GM13977 (cell line): ENCODE results near the gene DCDC1.

Source experiments
- DNase-seq: peaks from one replicate; pipeline ENCODE4 v3.0.0; 2012; ENCODE audit warnings: low spot score
- CTCF ChIP-seq: IDR thresholded peaks from 2 replicates; pipeline ENCODE4 v1.5.1; 2012; ENCODE audit warnings: mild to moderate bottlenecking, control low read depth; ENCODE audit not compliant: insufficient read depth; ENCODE audit errors: extremely low read depth, missing control alignments
- in situ Hi-C: fragments of 300-500 bp; cut with MboI; formaldehyde crosslinking; loops from one replicate; pipeline ENCODE4 v1.12.0; 2022; ENCODE audit warnings: low sequenced_read_pairs, low pct_unique_long_range_greater_than_20kb, mixed read lengths, inconsistent platforms; ENCODE audit not compliant: unreplicated experiment

Gene DCDC1

GRCh38 chr11:30830681-30831080, 538.9 kb downstream of the DCDC1 start:
- DNase-seq: no peak
- in situ Hi-C loops: no loop called here
- TF ChIP-seq CTCF: no peak

- DNase-seq: no peak
- in situ Hi-C loops: no loop called here
These were observed 542.6 kb downstream of the DCDC1 start for GRCh38 chr11:30826911-30827310.

GRCh38 chr11:30825723-30826122, 543.8 kb downstream of the DCDC1 start:
- in situ Hi-C loops: no loop called here
- DNase-seq: no peak
- no peak for TF ChIP-seq CTCF

More at GRCh38 chr11:30826911-30827310, 542.6 kb downstream of the DCDC1 start:
- TF ChIP-seq CTCF: no peak

GRCh38 chr11:30823119-30823518, 546.4 kb downstream of the DCDC1 start:
- no peak for DNase-seq
- in situ Hi-C loops: no loop called here
- no peak for TF ChIP-seq CTCF

GRCh38 chr11:30821438-30821965, 548.0 kb downstream of the DCDC1 start:
- DNase-seq: no peak
- TF ChIP-seq CTCF: no peak
- in situ Hi-C loops: no loop called here

- no peak for DNase-seq
- in situ Hi-C loops: no loop called here
- no peak for TF ChIP-seq CTCF
These were observed 550.8 kb downstream of the DCDC1 start for GRCh38 chr11:30818721-30819120.
